GM12874 (cell line): ENCODE measurements around the gene SAMSN1.

Source experiments
- TF ChIP-seq, protein P1 (sequence below): IDR thresholded peaks from 2 replicates; pipeline ENCODE4 v1.5.1; 2011; ENCODE audit warnings: low read depth, mild to moderate bottlenecking, control low read depth, low read length, moderate library complexity; ENCODE audit not compliant: insufficient read depth

Gene SAMSN1

DNA sequence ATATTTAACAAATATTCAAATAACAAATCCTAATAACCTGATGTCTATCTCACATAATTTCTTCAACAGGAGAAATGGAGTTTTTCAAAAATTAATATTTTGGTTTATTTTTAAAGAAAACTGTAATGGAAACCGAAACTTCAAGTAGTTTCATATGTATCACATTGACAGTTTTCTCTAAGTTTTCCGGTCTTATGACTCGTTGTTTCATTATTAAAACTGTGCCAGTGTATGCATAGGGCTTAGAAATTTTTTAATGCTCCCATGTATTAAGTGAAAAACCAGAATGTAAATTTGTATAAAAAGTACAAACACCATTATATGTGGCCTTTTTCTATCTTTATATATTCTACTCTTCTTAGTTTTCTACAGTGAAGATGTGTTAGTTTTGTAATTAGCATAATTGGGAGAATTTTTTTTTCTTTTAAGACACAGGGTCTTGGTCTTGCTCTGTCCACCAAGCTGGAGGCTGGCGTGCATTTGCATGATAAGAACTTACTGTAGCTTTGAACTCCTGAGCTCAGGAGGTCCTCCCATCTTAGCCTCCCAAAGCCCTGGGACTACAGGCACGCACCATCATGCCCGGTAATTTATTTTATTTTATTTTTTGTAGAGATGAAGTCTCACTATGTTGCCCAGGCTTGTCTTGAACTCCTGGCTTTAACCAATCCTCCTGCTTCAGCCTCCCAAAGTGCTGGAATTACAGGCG lies 43.9 kb upstream of the SAMSN1 start:
- TF ChIP-seq, protein P1, sequence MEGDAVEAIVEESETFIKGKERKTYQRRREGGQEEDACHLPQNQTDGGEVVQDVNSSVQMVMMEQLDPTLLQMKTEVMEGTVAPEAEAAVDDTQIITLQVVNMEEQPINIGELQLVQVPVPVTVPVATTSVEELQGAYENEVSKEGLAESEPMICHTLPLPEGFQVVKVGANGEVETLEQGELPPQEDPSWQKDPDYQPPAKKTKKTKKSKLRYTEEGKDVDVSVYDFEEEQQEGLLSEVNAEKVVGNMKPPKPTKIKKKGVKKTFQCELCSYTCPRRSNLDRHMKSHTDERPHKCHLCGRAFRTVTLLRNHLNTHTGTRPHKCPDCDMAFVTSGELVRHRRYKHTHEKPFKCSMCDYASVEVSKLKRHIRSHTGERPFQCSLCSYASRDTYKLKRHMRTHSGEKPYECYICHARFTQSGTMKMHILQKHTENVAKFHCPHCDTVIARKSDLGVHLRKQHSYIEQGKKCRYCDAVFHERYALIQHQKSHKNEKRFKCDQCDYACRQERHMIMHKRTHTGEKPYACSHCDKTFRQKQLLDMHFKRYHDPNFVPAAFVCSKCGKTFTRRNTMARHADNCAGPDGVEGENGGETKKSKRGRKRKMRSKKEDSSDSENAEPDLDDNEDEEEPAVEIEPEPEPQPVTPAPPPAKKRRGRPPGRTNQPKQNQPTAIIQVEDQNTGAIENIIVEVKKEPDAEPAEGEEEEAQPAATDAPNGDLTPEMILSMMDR, result no peak

GRCh38 chr21:14587266-14587665 lies 41.2 kb upstream of the SAMSN1 start:
- TF ChIP-seq, protein P1, result no peak

GRCh38 chr21:14585122-14585521 lies 39.0 kb upstream of the SAMSN1 start:
- TF ChIP-seq, protein P1, result no peak

GRCh38 chr21:14584357-14585095 lies 38.4 kb upstream of the SAMSN1 start:
- TF ChIP-seq, protein P1, result no peak

DNA sequence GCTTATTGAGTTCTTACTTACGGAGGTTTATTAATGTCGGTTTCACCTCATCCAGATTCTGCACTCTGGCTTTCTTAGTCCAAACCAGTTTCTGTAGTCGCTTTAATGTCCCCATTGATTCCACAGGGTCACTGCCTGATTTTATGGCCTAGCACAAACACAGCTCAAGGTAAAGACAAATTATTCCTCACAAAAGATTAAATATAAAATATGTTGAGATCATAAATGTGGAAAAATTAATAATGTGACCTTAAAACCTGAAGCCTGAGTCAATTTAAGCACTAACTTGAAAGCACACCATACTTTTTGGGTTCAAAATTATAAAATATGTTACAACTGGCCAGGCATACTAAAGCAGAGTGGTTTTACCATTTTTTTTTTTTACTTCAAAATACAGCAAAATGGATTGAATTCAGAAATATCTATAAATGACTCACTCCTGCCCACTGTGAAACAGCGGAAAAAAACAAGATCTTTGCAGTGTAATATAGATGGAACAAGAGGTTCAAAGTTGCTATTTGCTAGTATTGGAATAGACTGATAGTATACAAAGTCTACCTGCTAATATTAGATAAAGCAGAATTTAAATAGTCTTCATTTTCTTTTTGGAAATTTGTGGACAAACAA lies 37.6 kb upstream of the SAMSN1 start:
- TF ChIP-seq, protein P1, result no peak

- TF ChIP-seq, protein P1, result no peak
Measured at GRCh38 chr21:14582934-14583628, 37.0 kb upstream of the SAMSN1 start.
